ES-I3 (cell line): Measurements from ENCODE around the gene SLC16A7.

Experiments used
- H3K36me3 ChIP-seq: 2 replicates; pipeline ENCODE4 v1.6.1; 2013; ENCODE audit warnings: mild to moderate bottlenecking, low read length, control low read depth, moderate library complexity; ENCODE audit not compliant: insufficient read depth
- H3K4me1 ChIP-seq: 2 replicates; pipeline ENCODE4 v1.6.1; 2013; ENCODE audit warnings: mild to moderate bottlenecking, control low read depth, low read length; ENCODE audit not compliant: insufficient read depth
- H3K9ac ChIP-seq: 2 replicates; pipeline ENCODE4 v1.6.1; 2013; ENCODE audit warnings: low read depth, mild to moderate bottlenecking, low read length, moderate library complexity
- H3K9me3 ChIP-seq: 2 replicates; pipeline ENCODE4 v1.6.1; 2013; ENCODE audit warnings: mild to moderate bottlenecking, low read length, moderate library complexity; ENCODE audit not compliant: control insufficient read depth, insufficient read depth

SLC16A7 gene

GRCh38 chr12:59595883-59596540 lies at the start of gene SLC16A7:
SLC16A7 (plus strand) TSS chr12:59596029; CDS start chr12:59704802, 108,773 bp downstream.
- Histone ChIP-seq H3K9me3 (no peaks in the 10 kb centered on the region; the same call in 1 of the 2 replicates), H3K36me3 (no peaks in the 10 kb centered on the region), H3K9ac (peak within 1 kb of the TSS; percentile 62), H3K4me1 (0 out of 2 replicates have a peak, but pooled peaks cover 3% of the 10 kb centered on the region)

- no peak overlapping the region for H3K9ac ChIP-seq
- no peaks in the 10 kb centered on the region for H3K9me3 ChIP-seq
- no peaks in the 10 kb centered on the region for H3K36me3 ChIP-seq
- no peaks in the 10 kb centered on the region for H3K4me1 ChIP-seq
Measured at GRCh38 chr12:59548930-59549329, 46.9 kb upstream of the SLC16A7 start.

GRCh38 chr12:59559696-59560095 lies 36.1 kb upstream of the SLC16A7 start:
- Histone ChIP-seq H3K9me3 (no peaks in the 10 kb centered on the region), H3K9ac (no peak overlapping the region), H3K4me1 (no peaks in the 10 kb centered on the region), H3K36me3 (no peaks in the 10 kb centered on the region)

GRCh38 chr12:59570145-59570544 lies 25.7 kb upstream of the SLC16A7 start:
- Histone ChIP-seq H3K9me3 (no peaks in the 10 kb centered on the region), H3K36me3 (no peaks in the 10 kb centered on the region), H3K9ac (no peak overlapping the region), H3K4me1 (no peaks in the 10 kb centered on the region)

- H3K36me3 ChIP-seq: no peaks in the 10 kb centered on the region
- no peaks in the 10 kb centered on the region for H3K9me3 ChIP-seq
- no peak overlapping the region for H3K9ac ChIP-seq
- no peaks in the 10 kb centered on the region for H3K4me1 ChIP-seq
Measured at GRCh38 chr12:59574406-59574805, 21.4 kb upstream of the SLC16A7 start.

GRCh38 chr12:59575826-59576225 lies 20.0 kb upstream of the SLC16A7 start:
- no peaks in the 10 kb centered on the region for H3K9me3 ChIP-seq
- no peak overlapping the region for H3K9ac ChIP-seq
- no peaks in the 10 kb centered on the region for H3K36me3 ChIP-seq
- no peaks in the 10 kb centered on the region for H3K4me1 ChIP-seq

GRCh38 chr12:59578254-59578653 lies 17.6 kb upstream of the SLC16A7 start:
- no peaks in the 10 kb centered on the region for H3K9me3 ChIP-seq
- no peaks in the 10 kb centered on the region for H3K4me1 ChIP-seq
- no peaks in the 10 kb centered on the region for H3K36me3 ChIP-seq
- no peak overlapping the region for H3K9ac ChIP-seq

- H3K9ac ChIP-seq: no peak overlapping the region
- no peaks in the 10 kb centered on the region for H3K4me1 ChIP-seq
- no peaks in the 10 kb centered on the region for H3K36me3 ChIP-seq
- H3K9me3 ChIP-seq: no peaks in the 10 kb centered on the region
Measured at GRCh38 chr12:59579631-59580030, 16.2 kb upstream of the SLC16A7 start.

- Histone ChIP-seq H3K9ac (no peak overlapping the region), H3K36me3 (no peaks in the 10 kb centered on the region), H3K4me1 (no peaks in the 10 kb centered on the region), H3K9me3 (no peaks in the 10 kb centered on the region)
Measured at GRCh38 chr12:59580050-59580449, 15.8 kb upstream of the SLC16A7 start.

- no peaks in the 10 kb centered on the region for H3K9me3 ChIP-seq
- no peaks in the 10 kb centered on the region for H3K4me1 ChIP-seq
- no peaks in the 10 kb centered on the region for H3K36me3 ChIP-seq
- no peak overlapping the region for H3K9ac ChIP-seq
Measured at GRCh38 chr12:59583003-59583712, 12.7 kb upstream of the SLC16A7 start.

GRCh38 chr12:59587710-59588109 lies 8.1 kb upstream of the SLC16A7 start:
- no peaks in the 10 kb centered on the region for H3K4me1 ChIP-seq
- no peaks in the 10 kb centered on the region for H3K36me3 ChIP-seq
- H3K9ac ChIP-seq: no peak overlapping the region
- H3K9me3 ChIP-seq: no peaks in the 10 kb centered on the region

- H3K9ac ChIP-seq: no peak overlapping the region
- 0 out of 2 replicates have a peak, but pooled peaks cover 3% of the 10 kb centered on the region for H3K4me1 ChIP-seq
- H3K9me3 ChIP-seq: no peaks in the 10 kb centered on the region
- no peaks in the 10 kb centered on the region for H3K36me3 ChIP-seq
Measured at GRCh38 chr12:59593761-59594160, 2.1 kb upstream of the SLC16A7 start.

- H3K9me3 ChIP-seq: no peaks in the 10 kb centered on the region; the same call in 1 of the 2 replicates
- H3K9ac ChIP-seq: peak overlapping the region; percentile 62; the same call in 1 of the 2 replicates
- 0 out of 2 replicates have a peak, but pooled peaks cover 3% of the 10 kb centered on the region for H3K4me1 ChIP-seq
- no peaks in the 10 kb centered on the region for H3K36me3 ChIP-seq
Measured at GRCh38 chr12:59594943-59595500, 807 bp upstream of the SLC16A7 start.

- H3K9me3 ChIP-seq: no peaks in the 10 kb centered on the region; the same call in 1 of the 2 replicates
- 0 out of 2 replicates have a peak, but pooled peaks cover 3% of the 10 kb centered on the region for H3K4me1 ChIP-seq
- H3K36me3 ChIP-seq: no peaks in the 10 kb centered on the region
- H3K9ac ChIP-seq: peak overlapping the region; percentile 62; the same call in 1 of the 2 replicates
Measured at GRCh38 chr12:59595565-59595882, 305 bp upstream of the SLC16A7 start.

- H3K9me3 ChIP-seq: no peaks in the 10 kb centered on the region; the same call in 1 of the 2 replicates
- H3K36me3 ChIP-seq: no peaks in the 10 kb centered on the region
- 0 out of 2 replicates have a peak, but pooled peaks cover 3% of the 10 kb centered on the region for H3K4me1 ChIP-seq
- H3K9ac ChIP-seq: peak overlapping the region; percentile 62; the same call in 1 of the 2 replicates
Measured at GRCh38 chr12:59597385-59597781, 1.6 kb downstream of the SLC16A7 start.
